SW480 (cell line): ENCODE data around the gene DRAP1.

Source experiments
- DNase-seq: peaks from one replicate; pipeline ENCODE4 v3.0.0-alpha.2; 2016; ENCODE audit warnings: low spot score

The DRAP1 gene

DNA sequence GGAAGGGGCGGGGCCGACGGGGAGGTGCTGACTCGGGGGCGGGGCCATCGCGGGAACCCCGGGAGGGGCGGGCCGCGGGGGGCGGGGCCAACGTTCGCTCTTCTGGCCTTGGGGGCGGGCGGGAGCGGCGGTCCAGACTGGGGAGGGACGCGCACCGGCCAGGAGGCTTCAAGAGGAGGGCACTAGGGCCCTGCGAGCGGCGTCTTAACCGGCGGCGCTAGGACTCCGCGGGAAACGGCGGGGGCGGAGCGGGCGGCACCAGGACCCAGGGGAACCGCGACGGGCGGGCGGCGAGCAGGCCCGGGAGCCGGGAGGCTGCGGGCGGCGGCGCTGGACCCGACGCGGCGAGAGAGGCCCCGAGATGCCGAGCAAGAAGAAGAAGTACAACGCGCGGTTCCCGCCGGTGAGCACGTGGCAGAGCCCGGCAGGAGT lies at the start of gene DRAP1:
TSS of gene DRAP1 (plus strand) at position 286 of the 432 bp plus-strand sequence. CDS start at position 362, 76 bp downstream.
- peak; percentile 99 for DNase-seq

- DNase-seq: no peak
Measured at GRCh38 chr11:65869643-65870306, 49.5 kb upstream of the DRAP1 start.

DNA sequence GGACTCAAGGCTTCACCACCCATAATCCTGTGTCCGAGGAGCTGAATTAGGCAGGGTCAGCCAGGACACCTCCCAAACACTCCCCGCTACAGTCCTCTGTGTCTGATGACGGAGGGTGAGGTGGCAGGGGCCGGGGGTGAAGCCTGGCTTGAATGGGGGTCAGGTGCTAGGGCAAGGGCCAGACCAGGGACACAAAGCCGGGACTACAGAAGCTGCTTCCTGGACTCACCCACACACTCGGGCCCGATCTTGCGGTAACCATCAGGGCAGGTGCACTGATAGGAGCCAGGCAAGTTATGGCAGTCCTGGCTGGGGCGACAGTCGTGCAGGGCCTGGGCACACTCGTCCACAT lies 48.9 kb upstream of the DRAP1 start:
- no peak for DNase-seq

- DNase-seq: no peak
Measured at GRCh38 chr11:65870706-65871681, 48.2 kb upstream of the DRAP1 start.

DNA sequence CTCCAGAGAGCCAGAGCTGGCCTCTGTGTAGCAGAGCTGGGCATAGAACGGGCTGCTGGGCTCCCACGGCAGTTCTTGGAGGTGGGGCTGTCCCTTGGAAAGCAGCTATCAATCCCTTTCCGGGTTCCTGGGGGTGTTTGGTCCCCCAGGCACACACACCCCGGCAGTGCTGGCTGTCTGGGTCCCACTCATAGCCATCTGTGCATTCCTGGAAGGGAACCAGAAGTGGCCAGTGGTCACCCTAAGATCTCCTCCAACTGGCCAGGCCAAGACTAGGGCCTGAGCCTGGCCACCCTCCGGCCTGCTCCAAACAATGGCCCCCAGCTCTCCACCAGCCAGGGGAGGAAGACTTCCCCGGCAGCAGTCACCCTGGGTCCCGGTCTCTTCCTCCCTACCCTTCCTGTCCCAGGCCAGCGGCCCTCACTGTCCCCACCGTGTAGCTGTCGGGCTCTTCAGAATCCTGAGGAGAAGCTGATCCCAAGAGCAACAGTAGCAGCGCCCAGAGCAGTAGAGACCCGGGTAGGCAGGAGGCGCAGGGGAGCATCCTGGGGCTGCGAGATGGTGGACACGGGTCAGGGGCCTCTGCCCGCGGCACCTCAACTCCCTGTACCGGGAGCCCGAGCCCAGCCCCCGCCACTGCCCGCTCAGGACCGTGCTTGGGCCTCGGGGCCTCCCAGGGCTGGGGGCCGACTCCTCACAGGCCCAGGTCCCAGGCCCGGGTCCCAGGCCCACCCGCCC lies 47.2 kb upstream of the DRAP1 start:
- no peak for DNase-seq

- no peak for DNase-seq
Measured at GRCh38 chr11:65872586-65873317, 46.5 kb upstream of the DRAP1 start, which contains the start of gene EFEMP2. EFEMP2 (minus strand) TSS chr11:65872800; CDS start chr11:65872354, 446 bp downstream.

GRCh38 chr11:65873318-65874156 lies 45.7 kb upstream of the DRAP1 start:
- peak; percentile 90 for DNase-seq

GRCh38 chr11:65879617-65880016 lies 39.6 kb upstream of the DRAP1 start, which contains the start of gene CTSW:
CTSW (plus strand) TSS chr11:65879837; CDS start chr11:65879855, 18 bp downstream.
- no peak for DNase-seq

GRCh38 chr11:65880027-65880426 lies 39.2 kb upstream of the DRAP1 start:
- DNase-seq: no peak

- DNase-seq: no peak
Measured at GRCh38 chr11:65880844-65881421, 38.3 kb upstream of the DRAP1 start.

DNA sequence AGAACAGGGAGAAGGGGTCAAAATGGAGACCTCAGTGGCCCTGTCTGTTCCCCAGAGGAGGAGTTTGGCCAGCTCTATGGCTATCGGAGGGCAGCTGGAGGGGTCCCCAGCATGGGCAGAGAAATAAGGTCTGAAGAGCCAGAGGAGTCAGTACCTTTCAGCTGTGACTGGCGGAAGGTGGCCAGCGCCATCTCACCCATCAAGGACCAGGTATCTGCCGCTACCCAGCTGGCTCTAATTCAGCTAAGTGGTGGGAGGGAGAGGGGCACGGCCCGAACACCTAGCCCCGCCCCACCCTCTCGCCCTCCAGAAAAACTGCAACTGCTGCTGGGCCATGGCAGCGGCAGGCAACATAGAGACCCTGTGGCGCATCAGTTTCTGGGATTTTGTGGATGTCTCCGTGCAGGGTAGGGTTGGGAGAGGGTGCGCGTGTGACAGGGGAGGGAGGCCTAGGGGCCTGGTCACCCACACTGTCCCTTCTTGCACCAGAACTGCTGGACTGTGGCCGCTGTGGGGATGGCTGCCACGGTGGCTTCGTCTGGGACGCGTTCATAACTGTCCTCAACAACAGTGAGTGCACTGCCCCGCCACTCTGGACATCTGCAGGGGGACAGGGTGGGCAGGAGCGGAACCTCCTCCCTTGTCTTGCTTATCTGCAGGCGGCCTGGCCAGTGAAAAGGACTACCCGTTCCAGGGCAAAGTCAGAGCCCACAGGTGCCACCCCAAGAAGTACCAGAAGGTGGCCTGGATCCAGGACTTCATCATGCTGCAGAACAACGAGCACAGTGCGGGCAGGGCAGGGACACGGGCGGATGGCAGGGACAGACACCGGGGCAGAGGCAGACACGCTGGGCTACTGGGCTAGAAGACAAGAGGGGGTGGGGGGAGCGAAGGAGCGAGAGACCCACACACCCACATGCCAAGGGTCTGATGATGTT lies 36.8 kb upstream of the DRAP1 start:
- DNase-seq: no peak

DNA sequence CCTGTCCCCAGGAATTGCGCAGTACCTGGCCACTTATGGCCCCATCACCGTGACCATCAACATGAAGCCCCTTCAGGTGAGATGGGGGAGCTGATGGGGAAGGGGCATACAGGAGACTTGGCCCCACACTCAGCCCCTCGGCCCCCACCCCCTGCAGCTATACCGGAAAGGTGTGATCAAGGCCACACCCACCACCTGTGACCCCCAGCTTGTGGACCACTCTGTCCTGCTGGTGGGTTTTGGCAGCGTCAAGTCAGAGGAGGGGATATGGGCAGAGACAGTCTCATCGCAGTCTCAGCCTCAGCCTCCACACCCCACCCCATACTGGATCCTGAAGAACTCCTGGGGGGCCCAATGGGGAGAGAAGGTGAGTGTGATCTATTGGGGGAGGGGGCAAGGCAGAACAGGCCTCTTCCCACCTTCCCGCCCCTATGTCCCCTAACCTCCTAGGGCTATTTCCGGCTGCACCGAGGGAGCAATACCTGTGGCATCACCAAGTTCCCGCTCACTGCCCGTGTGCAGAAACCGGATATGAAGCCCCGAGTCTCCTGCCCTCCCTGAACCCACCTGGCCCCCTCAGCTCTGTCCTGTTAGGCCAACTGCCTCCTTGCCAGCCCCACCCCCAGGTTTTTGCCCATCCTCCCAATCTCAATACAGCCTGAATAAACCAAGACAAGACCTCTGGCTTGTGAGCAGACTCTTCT lies 36.0 kb upstream of the DRAP1 start:
- no peak for DNase-seq

DNA sequence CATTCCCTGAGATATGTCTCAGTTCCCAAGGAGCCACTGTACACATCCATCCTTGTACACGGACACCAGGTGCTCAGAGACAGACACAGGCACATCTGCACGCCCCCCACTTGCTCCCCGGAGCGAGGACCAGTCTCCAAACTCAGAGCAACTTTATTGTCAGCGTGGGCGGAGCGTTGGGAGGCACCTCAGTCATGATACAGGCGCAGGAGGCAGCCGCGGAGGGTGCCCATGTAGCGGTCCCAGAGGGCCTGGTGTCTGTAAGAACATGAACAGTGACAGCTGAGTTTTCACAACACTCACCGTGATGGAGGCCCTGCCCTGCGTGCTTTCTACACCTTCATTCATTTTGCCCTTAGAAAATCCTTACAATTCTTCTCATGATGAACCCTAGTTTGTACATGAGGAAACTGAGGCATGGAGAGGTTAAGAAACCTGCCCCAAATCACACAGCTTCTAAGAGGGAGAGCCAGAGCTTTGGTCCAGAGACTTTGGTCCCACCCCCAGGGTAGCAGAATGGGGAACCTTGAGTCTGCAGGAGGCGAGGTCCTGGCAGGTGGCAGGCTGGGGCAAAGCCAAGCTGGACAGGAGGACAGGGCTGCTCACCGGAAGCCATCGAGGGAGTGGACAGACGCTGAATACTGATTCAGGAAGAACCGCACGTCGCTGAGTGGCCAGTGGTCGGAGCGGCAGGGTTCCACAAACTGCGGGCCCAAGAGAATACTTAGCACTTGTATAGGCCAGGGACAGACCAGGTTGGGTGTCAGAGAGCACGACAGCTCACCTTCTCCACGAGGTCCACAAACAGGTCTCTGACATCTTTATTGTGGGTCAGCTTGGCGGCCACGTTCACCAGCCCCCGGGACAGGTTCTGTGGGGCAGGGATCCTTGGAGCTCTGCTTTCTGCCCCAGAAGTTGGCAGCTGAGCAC lies 35.2 kb upstream of the DRAP1 start:
- DNase-seq: no peak

DNA sequence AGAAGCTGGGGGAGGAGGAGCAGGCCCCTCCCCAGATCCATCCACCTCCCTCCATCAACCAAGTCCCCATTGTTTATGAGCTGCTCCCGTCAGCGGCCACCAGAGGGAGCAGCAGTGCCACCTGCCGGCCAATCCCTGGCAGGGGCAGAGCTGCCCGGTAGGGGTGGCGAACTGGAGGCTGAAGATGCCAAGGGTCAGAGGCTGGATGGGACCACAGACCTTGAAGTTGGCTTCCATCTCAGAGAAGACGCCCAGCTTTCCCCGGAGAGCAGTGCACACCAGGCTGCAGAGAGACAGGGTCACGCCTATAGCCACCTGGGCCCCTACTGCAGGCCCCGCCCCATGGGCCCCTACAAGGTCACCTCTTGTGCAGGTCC lies 34.5 kb upstream of the DRAP1 start:
- DNase-seq: peak; percentile 70

DNA sequence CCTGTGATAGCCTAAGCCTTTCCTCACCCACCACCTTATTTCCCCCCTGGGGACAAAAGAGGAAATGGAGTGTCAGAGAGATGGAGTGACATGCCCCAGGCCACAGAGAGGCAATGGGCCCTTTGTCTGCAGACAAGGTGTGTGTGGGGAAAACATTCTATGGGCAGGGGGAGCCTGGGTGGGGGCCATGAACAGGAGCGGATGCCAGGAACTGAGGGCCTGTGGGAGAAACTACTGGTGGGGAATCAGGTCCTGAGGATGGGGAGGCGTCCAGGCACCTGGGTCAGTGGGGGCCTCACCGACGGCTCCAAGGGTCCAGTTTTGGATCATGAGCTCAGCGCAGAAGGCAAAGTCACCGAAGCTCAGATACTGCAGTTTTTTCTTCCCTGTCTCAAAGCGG lies 34.0 kb upstream of the DRAP1 start:
- DNase-seq: no peak

- no peak for DNase-seq
Measured at GRCh38 chr11:65885808-65886536, 33.3 kb upstream of the DRAP1 start.
